A549 (cell line): Measurements from ENCODE around the gene TTC17.

Experiments
- EP300 ChIP-seq, 2 experiments: fragments of >200 bp; sonication (Bioruptor Twin); formaldehyde crosslinking; IDR thresholded peaks; 2 replicates in 1 of 2; 3 replicates in 1 of 2; pipeline ENCODE4 v1.6.1; 2016 to 2017
- JUN ChIP-seq, 2 experiments: fragments of >200 bp; sonication (Bioruptor Twin); formaldehyde crosslinking; IDR thresholded peaks; 2 replicates in 1 of 2; 3 replicates in 1 of 2; pipeline ENCODE4 v1.6.1; 2016 to 2017
- MAZ ChIP-seq: fragments of 150-350 bp; IDR thresholded peaks from 2 replicates; pipeline ENCODE4 v1.6.1; 2014; ENCODE audit warnings: antibody characterized with exemption, low read depth, low read length, borderline replicate concordance
- PHF8 ChIP-seq: fragments of 200-600 bp; sonication (generic); IDR thresholded peaks from 2 replicates; pipeline ENCODE4 v1.6.1; 2016; ENCODE audit warnings: low read depth, mild to moderate bottlenecking, antibody characterized with exemption, moderate library complexity, borderline replicate concordance
- POLR2A ChIP-seq: IDR thresholded peaks from 2 replicates; pipeline ENCODE4 v1.6.1; 2012; ENCODE audit warnings: mild to moderate bottlenecking, low read length
- RAD21 ChIP-seq, 2 experiments: fragments of >200 bp in 1 of 2; sonication (Bioruptor Twin) in 1 of 2; formaldehyde crosslinking in 1 of 2; IDR thresholded peaks in 1 of 2; conservative IDR thresholded peaks in 1 of 2; 2 replicates in 1 of 2; 3 replicates in 1 of 2; pipeline ENCODE4 v1.6.1; 2012 to 2018; ENCODE audit warnings: inconsistent platforms in 1 of 2
- TF ChIP-seq, protein P1 (sequence below): IDR thresholded peaks from 2 replicates; pipeline ENCODE4 v1.6.1; 2012
- TF ChIP-seq, protein P2 (sequence below): fragments of >200 bp; sonication (Bioruptor Twin); formaldehyde crosslinking; IDR thresholded peaks from 3 replicates; pipeline ENCODE4 v1.5.1; 2016
- TF ChIP-seq, protein P3 (sequence below): fragments of 450-650 bp; IDR thresholded peaks from 2 replicates; pipeline ENCODE4 v1.6.1; 2014; ENCODE audit warnings: antibody characterized with exemption

DNA sequence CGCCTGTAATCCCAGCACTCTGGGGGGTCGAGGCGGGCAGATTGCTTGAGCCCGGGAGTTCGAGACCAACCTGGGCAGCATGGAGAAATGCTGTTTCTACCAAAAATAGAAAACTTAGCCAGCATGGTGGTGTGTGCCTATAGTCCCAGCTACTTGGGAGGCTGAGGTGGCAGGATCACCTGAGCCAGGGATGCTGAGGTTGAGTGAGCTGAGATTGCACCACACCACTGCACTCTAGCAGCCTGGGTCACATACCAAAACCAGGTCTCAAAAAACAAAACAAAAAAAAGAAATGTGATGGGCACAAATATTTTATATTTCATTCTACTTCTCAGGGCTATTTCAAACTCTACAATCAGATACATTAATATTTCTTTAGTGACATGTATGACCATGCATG lies 25.7 kb downstream of the TTC17 start:
- TF ChIP-seq, protein P1, sequence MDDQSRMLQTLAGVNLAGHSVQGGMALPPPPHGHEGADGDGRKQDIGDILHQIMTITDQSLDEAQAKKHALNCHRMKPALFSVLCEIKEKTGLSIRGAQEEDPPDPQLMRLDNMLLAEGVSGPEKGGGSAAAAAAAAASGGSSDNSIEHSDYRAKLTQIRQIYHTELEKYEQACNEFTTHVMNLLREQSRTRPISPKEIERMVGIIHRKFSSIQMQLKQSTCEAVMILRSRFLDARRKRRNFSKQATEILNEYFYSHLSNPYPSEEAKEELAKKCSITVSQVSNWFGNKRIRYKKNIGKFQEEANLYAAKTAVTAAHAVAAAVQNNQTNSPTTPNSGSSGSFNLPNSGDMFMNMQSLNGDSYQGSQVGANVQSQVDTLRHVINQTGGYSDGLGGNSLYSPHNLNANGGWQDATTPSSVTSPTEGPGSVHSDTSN: no peak
- TF ChIP-seq EP300 (IDR thresholded peaks at IDR 0.05) (no peak), POLR2A (no peak), PHF8 (no peak), RAD21 (conservative IDR thresholded peaks at IDR 0.05 in 1 of 2, IDR thresholded peaks at IDR 0.05 in 1 of 2) (no peak), JUN (IDR thresholded peaks at IDR 0.05) (no peak), MAZ (no peak)
- TF ChIP-seq, protein P2, sequence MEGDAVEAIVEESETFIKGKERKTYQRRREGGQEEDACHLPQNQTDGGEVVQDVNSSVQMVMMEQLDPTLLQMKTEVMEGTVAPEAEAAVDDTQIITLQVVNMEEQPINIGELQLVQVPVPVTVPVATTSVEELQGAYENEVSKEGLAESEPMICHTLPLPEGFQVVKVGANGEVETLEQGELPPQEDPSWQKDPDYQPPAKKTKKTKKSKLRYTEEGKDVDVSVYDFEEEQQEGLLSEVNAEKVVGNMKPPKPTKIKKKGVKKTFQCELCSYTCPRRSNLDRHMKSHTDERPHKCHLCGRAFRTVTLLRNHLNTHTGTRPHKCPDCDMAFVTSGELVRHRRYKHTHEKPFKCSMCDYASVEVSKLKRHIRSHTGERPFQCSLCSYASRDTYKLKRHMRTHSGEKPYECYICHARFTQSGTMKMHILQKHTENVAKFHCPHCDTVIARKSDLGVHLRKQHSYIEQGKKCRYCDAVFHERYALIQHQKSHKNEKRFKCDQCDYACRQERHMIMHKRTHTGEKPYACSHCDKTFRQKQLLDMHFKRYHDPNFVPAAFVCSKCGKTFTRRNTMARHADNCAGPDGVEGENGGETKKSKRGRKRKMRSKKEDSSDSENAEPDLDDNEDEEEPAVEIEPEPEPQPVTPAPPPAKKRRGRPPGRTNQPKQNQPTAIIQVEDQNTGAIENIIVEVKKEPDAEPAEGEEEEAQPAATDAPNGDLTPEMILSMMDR: no peak
- TF ChIP-seq, protein P3, sequence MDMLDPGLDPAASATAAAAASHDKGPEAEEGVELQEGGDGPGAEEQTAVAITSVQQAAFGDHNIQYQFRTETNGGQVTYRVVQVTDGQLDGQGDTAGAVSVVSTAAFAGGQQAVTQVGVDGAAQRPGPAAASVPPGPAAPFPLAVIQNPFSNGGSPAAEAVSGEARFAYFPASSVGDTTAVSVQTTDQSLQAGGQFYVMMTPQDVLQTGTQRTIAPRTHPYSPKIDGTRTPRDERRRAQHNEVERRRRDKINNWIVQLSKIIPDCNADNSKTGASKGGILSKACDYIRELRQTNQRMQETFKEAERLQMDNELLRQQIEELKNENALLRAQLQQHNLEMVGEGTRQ: no peak
